Measurements from ENCODE around the gene TAGLN2.

The TAGLN2 gene

DNA sequence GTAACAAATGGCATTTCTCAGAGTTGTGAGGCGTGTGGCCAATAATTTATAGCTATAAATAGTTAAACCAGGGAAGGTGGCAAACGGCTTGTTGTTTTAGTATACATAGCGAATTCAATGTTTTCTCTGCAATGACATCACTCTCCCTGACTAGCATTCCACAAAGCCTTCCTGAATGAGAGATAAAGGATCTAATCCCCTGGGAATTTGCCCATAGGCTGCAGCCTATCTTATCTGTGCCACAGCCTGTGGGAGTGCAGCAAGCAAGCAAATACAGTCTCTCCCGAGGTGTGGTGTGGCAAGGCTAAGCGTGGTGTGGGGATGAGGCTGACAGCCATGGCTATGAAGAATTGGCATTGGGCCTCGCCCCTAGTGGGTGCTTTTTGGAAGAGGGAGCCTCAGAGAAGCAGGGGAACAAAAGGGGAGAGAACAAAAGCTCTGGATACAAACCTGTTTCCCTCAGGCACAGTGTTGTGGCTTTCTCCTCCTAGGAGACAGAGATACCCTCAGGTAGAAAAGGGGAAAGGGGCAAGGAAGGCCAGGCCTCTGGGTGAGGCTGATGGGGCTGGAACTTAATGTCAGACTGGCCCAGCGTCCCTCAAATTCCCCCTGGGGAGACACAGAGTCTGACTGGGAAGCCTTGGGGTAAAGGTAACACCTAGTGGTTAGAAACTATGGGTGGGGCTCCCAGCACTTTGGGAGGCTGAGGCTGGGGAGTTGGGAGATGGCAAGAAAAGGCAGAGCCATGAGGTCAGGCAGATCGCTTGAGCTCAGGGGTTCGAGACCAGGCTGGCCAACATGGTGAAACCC is 8.9 kb downstream of the TAGLN2 start:
- Histone ChIP-seq H3K27me3 (ENCODE audit: insufficient read depth, low read depth, severe bottlenecking) (no peaks in the 10 kb centered on the region), H3K9me3 (ENCODE audit: severe bottlenecking) (no peaks in the 10 kb centered on the region), H3K4me3 (ENCODE audit: low read depth, low read length) (no peak overlapping the region), H3K36me3 (peaks cover 40% of the 10 kb centered on the region), H3K27ac (no peak overlapping the region)
- DNase-seq, result no peak
- TF ChIP-seq, protein P1, sequence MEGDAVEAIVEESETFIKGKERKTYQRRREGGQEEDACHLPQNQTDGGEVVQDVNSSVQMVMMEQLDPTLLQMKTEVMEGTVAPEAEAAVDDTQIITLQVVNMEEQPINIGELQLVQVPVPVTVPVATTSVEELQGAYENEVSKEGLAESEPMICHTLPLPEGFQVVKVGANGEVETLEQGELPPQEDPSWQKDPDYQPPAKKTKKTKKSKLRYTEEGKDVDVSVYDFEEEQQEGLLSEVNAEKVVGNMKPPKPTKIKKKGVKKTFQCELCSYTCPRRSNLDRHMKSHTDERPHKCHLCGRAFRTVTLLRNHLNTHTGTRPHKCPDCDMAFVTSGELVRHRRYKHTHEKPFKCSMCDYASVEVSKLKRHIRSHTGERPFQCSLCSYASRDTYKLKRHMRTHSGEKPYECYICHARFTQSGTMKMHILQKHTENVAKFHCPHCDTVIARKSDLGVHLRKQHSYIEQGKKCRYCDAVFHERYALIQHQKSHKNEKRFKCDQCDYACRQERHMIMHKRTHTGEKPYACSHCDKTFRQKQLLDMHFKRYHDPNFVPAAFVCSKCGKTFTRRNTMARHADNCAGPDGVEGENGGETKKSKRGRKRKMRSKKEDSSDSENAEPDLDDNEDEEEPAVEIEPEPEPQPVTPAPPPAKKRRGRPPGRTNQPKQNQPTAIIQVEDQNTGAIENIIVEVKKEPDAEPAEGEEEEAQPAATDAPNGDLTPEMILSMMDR (IDR thresholded peaks at IDR 0.05; ENCODE audit: low read depth, low read length), result no peak

DNA sequence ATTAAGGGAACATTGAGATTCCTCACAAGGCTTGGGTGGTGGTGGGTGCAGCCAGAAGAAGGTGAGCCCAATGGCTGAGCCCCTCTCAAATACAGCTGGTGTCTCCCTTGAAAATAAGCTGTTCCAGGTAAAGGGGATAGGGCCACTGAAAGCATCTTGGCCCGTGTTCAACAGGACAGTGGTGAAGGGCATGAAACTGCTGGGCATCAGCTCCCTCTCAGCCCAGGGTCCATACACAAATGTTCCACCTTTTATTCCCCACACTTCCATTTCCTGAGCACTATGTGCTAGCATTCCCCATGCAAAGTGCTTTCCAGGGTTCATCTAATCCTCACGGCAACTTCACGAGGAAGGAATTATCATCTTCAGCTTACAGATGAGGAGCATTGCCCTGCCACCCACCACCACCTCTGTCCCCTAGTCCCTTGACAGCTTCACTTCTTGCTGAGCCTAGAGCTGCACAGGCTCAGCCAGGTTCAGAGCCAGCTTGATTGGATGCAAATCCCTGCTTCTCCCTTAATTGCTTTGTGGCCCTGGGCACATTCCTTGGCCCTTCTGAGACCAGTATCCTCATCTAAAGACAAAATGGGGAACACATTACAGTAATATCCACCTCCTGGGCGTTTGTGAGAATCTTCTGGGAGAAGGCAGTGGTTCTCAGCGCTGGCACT is 9.6 kb downstream of the TAGLN2 start:
- TF ChIP-seq, protein P1 (IDR thresholded peaks at IDR 0.05; ENCODE audit: low read depth, low read length), result no peak
- H3K36me3 ChIP-seq, result peaks cover 33% of the 10 kb centered on the region
- H3K27ac ChIP-seq, result no peak overlapping the region
- no peaks in the 10 kb centered on the region for H3K27me3 ChIP-seq (ENCODE audit: insufficient read depth, low read depth, severe bottlenecking)
- H3K4me3 ChIP-seq (ENCODE audit: low read depth, low read length), result no peak overlapping the region
- no peak for DNase-seq
- H3K9me3 ChIP-seq (ENCODE audit: severe bottlenecking), result no peaks in the 10 kb centered on the region

DNA sequence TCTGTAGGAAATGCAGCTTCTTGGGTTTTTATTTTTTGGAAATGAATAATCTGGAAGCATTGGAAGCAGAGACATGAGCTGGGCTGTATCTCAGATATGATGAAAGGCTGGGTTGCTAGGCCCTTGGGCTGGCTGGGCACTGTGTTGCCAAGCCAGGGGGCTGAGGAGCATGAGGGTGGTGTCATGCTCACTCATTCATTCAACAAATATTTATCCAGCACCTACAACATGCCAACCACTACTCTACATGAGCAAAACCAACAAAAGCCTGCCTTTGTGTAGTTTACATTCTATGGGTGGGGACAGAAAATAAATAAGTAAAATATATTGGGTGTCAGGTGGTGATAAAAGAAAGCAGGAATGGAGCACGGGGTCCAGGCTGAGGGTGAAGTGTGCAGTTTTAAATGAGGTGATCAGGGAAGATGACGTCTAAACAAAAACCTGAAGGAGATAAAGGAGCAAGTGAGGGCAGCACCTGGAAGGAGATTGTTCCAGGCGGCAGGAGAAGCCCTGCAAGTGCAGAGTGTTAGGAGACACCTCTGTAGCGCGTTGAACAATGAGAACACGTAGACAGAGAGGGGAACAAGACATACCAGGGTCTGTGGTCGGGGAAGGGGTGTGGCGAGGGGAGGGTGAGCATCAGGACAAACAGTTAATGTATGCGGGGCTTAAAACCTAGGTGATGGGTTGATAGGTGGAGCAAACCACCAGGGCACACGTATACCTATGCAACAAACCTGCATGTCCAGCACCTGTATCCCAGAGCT is 10.9 kb downstream of the TAGLN2 start:
- Histone ChIP-seq H3K27ac (no peak overlapping the region), H3K27me3 (ENCODE audit: insufficient read depth, low read depth, severe bottlenecking) (no peaks in the 10 kb centered on the region), H3K36me3 (peaks cover 21% of the 10 kb centered on the region), H3K4me3 (ENCODE audit: low read depth, low read length) (no peak overlapping the region), H3K9me3 (ENCODE audit: severe bottlenecking) (no peaks in the 10 kb centered on the region)
- DNase-seq, result no peak
- TF ChIP-seq, protein P1 (IDR thresholded peaks at IDR 0.05; ENCODE audit: low read depth, low read length), result no peak

DNA sequence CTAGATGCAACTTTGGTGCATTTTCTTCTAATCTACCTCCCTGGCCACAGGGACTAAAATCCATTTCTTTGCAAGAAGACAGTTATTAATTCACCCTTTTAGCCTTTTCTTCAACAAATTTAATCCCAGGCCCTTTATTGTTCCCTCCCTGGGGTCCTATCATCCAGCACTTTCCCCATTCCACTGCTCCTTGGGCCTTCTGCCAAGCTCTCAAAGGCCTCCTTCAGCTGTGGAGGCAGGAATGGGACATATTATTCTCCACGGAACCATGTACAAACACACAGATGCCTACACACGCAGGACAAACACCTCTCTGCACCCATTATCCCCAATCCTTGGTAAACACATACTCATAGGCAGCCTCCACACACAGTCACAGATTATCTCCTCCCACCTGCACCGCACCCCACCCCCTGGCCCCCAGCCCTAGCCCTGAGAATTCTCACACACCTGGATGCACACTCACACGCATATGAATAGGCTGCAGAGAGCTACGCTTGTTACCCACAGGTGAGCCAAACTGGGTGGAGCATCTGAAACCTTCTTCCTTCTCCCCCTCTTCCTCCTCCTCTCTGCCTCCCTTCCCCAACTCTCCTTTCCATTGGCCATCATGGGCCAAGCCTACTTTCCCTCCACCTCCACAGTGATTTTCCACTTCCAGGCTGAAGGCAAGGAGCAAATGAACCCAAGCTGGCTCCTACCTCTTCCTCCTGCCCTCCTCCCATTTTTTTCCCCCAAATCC is 11.7 kb downstream of the TAGLN2 start:
- no peaks in the 10 kb centered on the region for H3K9me3 ChIP-seq (ENCODE audit: severe bottlenecking)
- no peaks in the 10 kb centered on the region for H3K27me3 ChIP-seq (ENCODE audit: insufficient read depth, low read depth, severe bottlenecking)
- no peak for DNase-seq
- peaks cover 13% of the 10 kb centered on the region for H3K36me3 ChIP-seq
- no peak overlapping the region for H3K4me3 ChIP-seq (ENCODE audit: low read depth, low read length)
- H3K27ac ChIP-seq, result no peak overlapping the region
- TF ChIP-seq, protein P1 (IDR thresholded peaks at IDR 0.05; ENCODE audit: low read depth, low read length), result no peak

DNA sequence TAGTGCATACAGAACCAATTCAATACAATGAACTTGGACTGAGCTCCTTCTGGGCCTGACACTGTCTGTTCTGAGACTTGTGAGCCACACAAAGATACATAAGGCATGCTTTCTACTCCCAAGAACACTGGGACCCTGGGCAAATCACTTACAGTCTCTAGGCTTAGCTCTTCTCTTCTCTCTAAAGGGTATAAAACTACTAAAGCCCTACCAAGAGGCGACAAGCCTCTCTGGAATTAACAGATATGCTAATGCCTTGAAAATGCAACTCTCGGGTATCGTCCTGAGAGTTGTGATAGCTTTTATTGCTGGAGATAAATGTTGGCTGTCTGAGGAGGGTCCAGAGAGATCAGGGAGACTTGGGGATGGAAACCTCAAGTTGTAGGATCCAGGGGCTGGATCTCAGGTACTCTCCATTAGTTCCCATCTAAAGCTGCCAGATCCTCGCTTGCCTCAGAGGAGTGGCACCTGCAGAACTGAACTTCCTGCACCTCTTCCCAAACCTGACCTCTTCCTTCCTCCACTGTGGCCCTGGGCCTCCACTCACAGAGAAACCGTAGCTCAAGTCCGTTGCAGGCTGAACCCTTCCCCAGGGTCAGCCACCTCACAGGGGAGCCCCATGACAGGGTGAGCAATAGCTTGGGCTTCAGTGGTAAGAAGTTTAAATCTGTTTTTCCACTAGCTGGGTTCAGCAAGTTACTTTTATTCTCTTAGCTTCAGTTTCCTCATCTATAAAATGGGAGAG is 13.8 kb downstream of the TAGLN2 start:
- no peaks in the 10 kb centered on the region for H3K36me3 ChIP-seq
- DNase-seq, result no peak
- no peak overlapping the region for H3K27ac ChIP-seq
- TF ChIP-seq, protein P1 (IDR thresholded peaks at IDR 0.05; ENCODE audit: low read depth, low read length), result no peak
- H3K4me3 ChIP-seq (ENCODE audit: low read depth, low read length), result no peak overlapping the region
- no peaks in the 10 kb centered on the region for H3K9me3 ChIP-seq (ENCODE audit: severe bottlenecking)
- H3K27me3 ChIP-seq (ENCODE audit: insufficient read depth, low read depth, severe bottlenecking), result no peaks in the 10 kb centered on the region

Data from WERI-Rb-1 (cell line).